Thoracic aorta (tissue), 2 donors: ENCODE data around the gene SPSB4. TPM values are rescaled to one million over a fixed set of nuclear protein-coding genes. Genes with fewer than 3 reads are reported as not detected.

Source experiments
- ATAC-seq: fragments of 150-250 bp; one replicate; pipeline ENCODE4 v1.8.0; 2017; ENCODE audit warnings: low read depth; ENCODE audit not compliant: insufficient number of reproducible peaks, low FRiP score
- DNase-seq: peaks from one replicate; pipeline ENCODE4 v3.0.0-alpha.2; 2020; ENCODE audit warnings: low spot score
- H3K27ac ChIP-seq, 2 donors: fragments of 200-600 bp; sonication (generic); 1 replicate in 1 of 2; 2 replicates in 1 of 2; pipeline ENCODE4 v1.5.1; 2016; ENCODE audit warnings: mild to moderate bottlenecking in 2 of 2, moderate library complexity in 2 of 2
- H3K27me3 ChIP-seq: fragments of 200-600 bp; sonication (generic); replicated peaks from 2 replicates; pipeline ENCODE4 v1.6.0; 2016; ENCODE audit warnings: mild to moderate bottlenecking; ENCODE audit not compliant: insufficient read depth
- H3K36me3 ChIP-seq: fragments of 200-600 bp; sonication (generic); one replicate; pipeline ENCODE4 v1.5.1; 2016
- H3K4me1 ChIP-seq, 2 donors: fragments of 200-600 bp; sonication (generic); 1 replicate in 1 of 2; 2 replicates in 1 of 2; pipeline versions ENCODE4 v1.5.1 to v1.6.0; 2016; ENCODE audit warnings: low read depth in 2 of 2, mild to moderate bottlenecking in 1 of 2; ENCODE audit not compliant: control insufficient read depth in 1 of 2
- H3K4me3 ChIP-seq: fragments of 200-600 bp; sonication (generic); 2 replicates; pipeline ENCODE4 v1.5.1; 2016; ENCODE audit warnings: mild to moderate bottlenecking
- H3K9me3 ChIP-seq: fragments of 200-600 bp; sonication (generic); 2 replicates; pipeline ENCODE4 v1.5.1; 2016
- CTCF ChIP-seq: fragments of 200-600 bp; sonication (generic); IDR thresholded peaks from one replicate; pipeline ENCODE4 v1.5.1; 2019; ENCODE audit warnings: antibody characterized with exemption
- total RNA-seq, 2 donors: library from RNA; depleted of rRNA; stranded (reverse); fragments of >200 nt; gene quantifications; one replicate each; pipeline versions ENCODE4 v1.1.0 to v1.2.3, GENCODE V29; 2016

Gene SPSB4
- total RNA-seq, 2 donors from 2014 or later: 0.41 to 1.1 TPM

GRCh38 chr3:141076036-141076773 lies 25.1 kb downstream of the SPSB4 start:
- no peak for DNase-seq
- Histone ChIP-seq H3K4me3 (no peak overlapping the region), H3K27ac (no peak overlapping the region), H3K36me3 (no peaks in the 10 kb centered on the region), H3K4me1 (peaks cover 13 to 34% of the 10 kb centered on the region in 2 donors), H3K9me3 (no peaks in the 10 kb centered on the region), H3K27me3 (no peaks in the 10 kb centered on the region)
- ATAC-seq: no peak
- TF ChIP-seq CTCF: no peak

- DNase-seq (peak; percentile 50), ATAC-seq (peak; percentile 46)
- Histone ChIP-seq H3K9me3 (no peaks in the 10 kb centered on the region), H3K36me3 (no peaks in the 10 kb centered on the region), H3K4me3 (peak overlapping the region; percentile 70), H3K27ac (peak overlapping the region; percentile 26 to 28), H3K27me3 (no peaks in the 10 kb centered on the region), H3K4me1 (peaks cover 13 to 34% of the 10 kb centered on the region in 2 donors)
- TF ChIP-seq CTCF: no peak
Measured at GRCh38 chr3:141076797-141077571, 25.8 kb downstream of the SPSB4 start.

- Histone ChIP-seq H3K4me1 (peaks cover 13 to 34% of the 10 kb centered on the region in 2 donors), H3K27me3 (no peaks in the 10 kb centered on the region), H3K9me3 (no peaks in the 10 kb centered on the region), H3K27ac (no peak overlapping the region), H3K36me3 (no peaks in the 10 kb centered on the region), H3K4me3 (no peak overlapping the region)
- DNase-seq (no peak), ATAC-seq (no peak)
- TF ChIP-seq CTCF: no peak
Measured at GRCh38 chr3:141077631-141078030, 26.5 kb downstream of the SPSB4 start.

- no peak overlapping the region for H3K4me3 ChIP-seq
- H3K27me3 ChIP-seq: no peaks in the 10 kb centered on the region
- no peak for TF ChIP-seq CTCF
- H3K27ac ChIP-seq: no peak overlapping the region
- ATAC-seq (no peak), DNase-seq (no peak)
- H3K36me3 ChIP-seq: no peaks in the 10 kb centered on the region
- H3K9me3 ChIP-seq: no peaks in the 10 kb centered on the region
- peaks cover 13 to 37% of the 10 kb centered on the region in 2 donors for H3K4me1 ChIP-seq
Measured at GRCh38 chr3:141078200-141078599, 27.1 kb downstream of the SPSB4 start.

GRCh38 chr3:141080431-141080830 lies 29.3 kb downstream of the SPSB4 start:
- H3K27me3 ChIP-seq: no peaks in the 10 kb centered on the region
- no peaks in the 10 kb centered on the region for H3K9me3 ChIP-seq
- no peak for TF ChIP-seq CTCF
- H3K4me3 ChIP-seq: no peak overlapping the region
- H3K4me1 ChIP-seq: peaks cover 13 to 59% of the 10 kb centered on the region in 2 donors
- H3K27ac ChIP-seq: no peak overlapping the region
- ATAC-seq (no peak), DNase-seq (no peak)
- no peaks in the 10 kb centered on the region for H3K36me3 ChIP-seq
